Skeletal muscle tissue (tissue), 4 donors: ENCODE measurements around the gene ILK. TPM values are rescaled to one million over a fixed set of nuclear protein-coding genes. Genes with fewer than 3 reads are reported as not detected.

Experiments
- H3K27ac ChIP-seq: one replicate; pipeline ENCODE4 v1.7.0; 2013; ENCODE audit warnings: mild to moderate bottlenecking, low read depth, low read length, inconsistent platforms
- H3K27me3 ChIP-seq, 3 donors: one replicate each; pipeline ENCODE4 v1.7.0; 2013; ENCODE audit warnings: low read length in 3 of 3; ENCODE audit not compliant: control insufficient read depth in 3 of 3, insufficient read depth in 3 of 3
- H3K36me3 ChIP-seq, 3 donors: one replicate each; pipeline ENCODE4 v1.7.0; 2013; ENCODE audit warnings: low read length in 3 of 3; ENCODE audit not compliant: control insufficient read depth in 3 of 3, insufficient read depth in 3 of 3
- H3K4me1 ChIP-seq, 3 donors: one replicate each; pipeline ENCODE4 v1.7.0; 2013; ENCODE audit warnings: low read length in 3 of 3, mild to moderate bottlenecking in 3 of 3; ENCODE audit not compliant: control insufficient read depth in 3 of 3, insufficient read depth in 3 of 3
- H3K4me3 ChIP-seq, 3 donors: one replicate each; pipeline ENCODE4 v1.7.0; 2013; ENCODE audit warnings: low read length in 3 of 3
- H3K9ac ChIP-seq, 3 donors: one replicate each; pipeline ENCODE4 v1.7.0; 2013; ENCODE audit warnings: low read length in 3 of 3, mild to moderate bottlenecking in 3 of 3, moderate library complexity in 2 of 3, low read depth in 1 of 3
- H3K9me3 ChIP-seq, 3 donors: one replicate each; pipeline ENCODE4 v1.7.0; 2013; ENCODE audit warnings: low read length in 3 of 3; ENCODE audit not compliant: control insufficient read depth in 3 of 3
- total RNA-seq: library from RNA; depleted of rRNA; stranded (reverse); fragments of >200 nt; gene quantifications from one replicate; pipeline ENCODE4 v1.2.3, GENCODE V29; 2014
- donor health status: Osteomylitis.

Gene ILK
- 106 TPM for total RNA-seq

DNA sequence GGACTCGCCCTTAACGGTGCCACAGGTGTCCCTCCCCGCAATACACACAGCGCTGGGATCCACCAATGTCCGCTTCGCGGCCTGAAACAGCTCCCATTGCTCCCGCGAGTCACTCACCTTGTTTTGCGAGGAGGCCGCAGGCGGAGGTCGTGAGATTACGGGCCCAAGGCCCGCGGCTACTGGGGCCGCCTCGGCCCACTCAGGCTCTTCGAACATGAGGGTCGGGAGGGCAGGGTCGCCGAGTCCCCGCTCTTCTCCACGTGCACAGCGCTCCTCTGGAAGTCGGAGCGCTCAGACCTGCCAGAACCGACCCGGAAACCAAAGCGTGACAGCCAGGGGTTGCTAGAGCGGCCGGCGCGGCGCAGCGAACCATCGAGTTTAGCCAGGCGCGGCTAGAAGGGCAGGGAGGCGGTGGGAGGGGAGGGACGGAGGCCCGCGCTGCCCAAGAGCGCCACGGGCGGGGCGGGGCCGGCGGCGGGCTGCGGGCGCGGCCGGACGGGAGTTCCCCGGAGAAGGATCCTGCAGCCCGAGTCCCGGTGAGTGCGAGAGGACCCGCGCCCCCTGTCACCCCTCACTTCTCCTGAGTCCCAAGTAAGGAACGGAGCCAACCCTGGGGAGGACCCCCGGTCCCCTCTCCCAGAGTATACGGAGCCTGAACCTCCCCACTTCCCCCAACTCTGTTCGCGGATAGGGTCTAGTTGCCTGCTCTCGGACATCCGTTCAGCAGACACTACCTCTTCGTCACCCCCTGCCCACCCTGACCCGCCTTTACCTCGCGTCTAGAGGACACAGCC is at the start of gene ILK, which contains the start of gene RRP8:
Gene ILK, plus strand, starts transcription at position 488 of the 794 bp plus-strand sequence. CDS start 498 bp downstream, outside the sequence.
Gene RRP8, minus strand, starts transcription at position 330 of the 794 bp plus-strand sequence. Its CDS starts 114 bp downstream, at position 216.
- Histone ChIP-seq H3K9me3 (no peaks in the 10 kb centered on the region), H3K9ac (peak within 1 kb of the TSS; percentile 95 to 98 (median 97)), H3K4me1 (peaks cover 52 to 70% (median 52%) of the 10 kb centered on the region in 3 donors), H3K36me3 (peaks cover 40 to 44% (median 43%) of the 10 kb centered on the region in 3 donors), H3K27me3 (no peaks in the 10 kb centered on the region), H3K4me3 (peak within 1 kb of the TSS; percentile 93 to 97 (median 95)), H3K27ac (peak within 1 kb of the TSS; percentile 95)

DNA sequence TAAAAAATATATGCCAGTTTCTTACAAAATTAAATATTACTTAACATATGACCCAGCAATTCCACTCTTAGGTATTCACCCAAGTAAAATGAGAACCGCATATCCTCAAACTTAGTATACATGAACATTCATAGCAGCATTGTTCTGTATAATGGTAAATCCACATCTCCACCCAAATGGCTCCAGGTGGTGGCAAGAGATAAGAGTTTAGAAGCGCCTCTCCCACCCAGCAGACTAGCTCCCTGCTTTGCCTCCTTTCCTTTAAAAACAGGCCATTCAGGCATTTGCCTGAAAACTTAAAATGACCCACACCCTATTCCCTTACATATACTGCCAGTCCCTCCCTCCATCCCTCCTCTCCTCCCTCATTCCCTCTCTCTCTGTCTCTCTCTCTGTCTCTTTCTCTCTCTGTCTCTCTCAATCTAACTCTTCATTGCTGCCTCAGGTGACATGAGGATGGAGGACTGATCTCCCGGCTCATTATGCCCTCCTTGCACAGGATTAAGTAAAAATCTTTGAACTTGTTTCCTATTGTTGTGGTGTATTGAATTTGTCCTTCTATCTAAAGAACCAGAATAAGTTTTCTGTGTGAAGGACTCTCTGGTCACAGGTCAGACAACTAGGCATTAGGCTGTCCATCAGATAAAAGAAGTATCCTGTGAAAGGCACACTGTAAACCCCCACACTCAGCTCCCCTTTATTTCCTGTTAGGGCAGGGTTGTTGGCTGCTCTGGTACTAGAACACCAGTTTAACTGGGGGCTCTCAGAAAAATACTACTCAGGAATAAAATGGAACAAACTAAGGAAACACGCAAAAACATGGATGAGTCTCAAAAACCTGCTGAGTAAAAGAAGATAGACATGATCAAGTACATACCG is 48.5 kb upstream of the ILK start:
- Histone ChIP-seq H3K4me3 (no peak overlapping the region), H3K36me3 (peaks cover 0 to 3% (median 0%) of the 10 kb centered on the region in 3 donors), H3K4me1 (peaks cover 7 to 21% (median 16%) of the 10 kb centered on the region in 3 donors), H3K27me3 (no peaks in the 10 kb centered on the region), H3K27ac (no peak overlapping the region), H3K9ac (no peak overlapping the region), H3K9me3 (no peaks in the 10 kb centered on the region)

DNA sequence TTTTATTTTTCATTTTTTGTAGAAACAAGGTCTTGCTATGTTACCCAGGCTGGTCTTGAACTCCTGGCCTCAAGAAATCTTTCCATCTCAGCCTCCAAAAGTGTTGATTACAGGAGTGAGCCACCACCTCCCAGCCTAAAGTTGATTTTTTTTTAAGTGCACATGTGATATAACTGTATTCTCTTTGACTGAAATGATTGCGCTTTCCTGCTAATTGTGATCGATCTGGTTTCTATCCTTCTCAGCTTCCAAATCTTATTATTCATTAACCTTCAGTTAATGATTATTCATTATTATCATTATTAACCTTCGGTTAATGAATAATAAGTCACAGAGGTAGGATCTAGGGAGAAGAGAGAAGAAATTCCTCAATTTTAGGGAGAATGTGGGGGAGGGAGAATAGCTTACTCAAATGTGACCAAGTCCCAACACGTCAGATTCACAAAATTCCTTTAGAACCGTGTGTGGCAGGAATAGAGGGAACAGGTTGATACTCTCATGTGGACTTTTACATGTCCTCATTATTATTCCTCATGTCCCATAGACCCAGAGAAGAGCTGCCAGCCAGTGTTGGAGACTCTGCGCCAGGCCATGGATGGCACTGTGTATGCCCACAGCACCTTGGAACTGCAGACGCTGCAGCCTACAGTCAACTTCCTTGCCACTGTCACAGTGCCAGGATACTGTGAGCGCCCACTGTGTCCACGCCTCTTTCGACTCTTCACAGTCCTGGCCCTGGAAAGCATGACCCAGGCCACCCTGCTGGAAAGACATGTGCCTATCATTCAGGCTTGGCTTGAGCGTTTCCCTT is 47.2 kb upstream of the ILK start:
- Histone ChIP-seq H3K9me3 (no peaks in the 10 kb centered on the region), H3K9ac (no peak overlapping the region), H3K36me3 (peaks cover 0 to 3% (median 0%) of the 10 kb centered on the region in 3 donors), H3K27ac (no peak overlapping the region), H3K4me1 (peaks cover 7 to 25% (median 16%) of the 10 kb centered on the region in 3 donors), H3K27me3 (no peaks in the 10 kb centered on the region), H3K4me3 (no peak overlapping the region)

DNA sequence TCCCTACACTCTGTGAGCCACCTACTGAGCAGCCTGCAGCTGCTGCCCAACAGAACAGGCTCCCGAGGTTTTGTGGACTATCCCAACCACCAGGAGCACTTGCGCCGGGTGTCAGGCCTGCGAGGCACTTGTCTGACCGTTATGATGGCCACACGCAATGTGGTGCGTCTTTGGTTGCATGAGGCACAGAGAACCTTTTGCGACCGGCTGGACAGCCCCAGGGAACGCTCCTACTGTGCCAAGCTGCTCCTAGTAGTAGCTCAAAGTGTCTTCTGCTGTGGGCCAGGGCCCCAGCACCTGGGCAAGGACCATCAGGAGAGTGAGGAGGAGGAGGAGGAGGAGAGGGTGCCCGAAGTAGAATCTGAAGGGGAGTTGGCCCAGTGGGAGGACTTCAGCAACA is 46.5 kb upstream of the ILK start:
- Histone ChIP-seq H3K27me3 (no peaks in the 10 kb centered on the region), H3K4me1 (peaks cover 7 to 25% (median 16%) of the 10 kb centered on the region in 3 donors), H3K4me3 (no peak overlapping the region), H3K9me3 (no peaks in the 10 kb centered on the region), H3K9ac (no peak overlapping the region), H3K27ac (no peak overlapping the region), H3K36me3 (peaks cover 0 to 3% (median 0%) of the 10 kb centered on the region in 3 donors)

DNA sequence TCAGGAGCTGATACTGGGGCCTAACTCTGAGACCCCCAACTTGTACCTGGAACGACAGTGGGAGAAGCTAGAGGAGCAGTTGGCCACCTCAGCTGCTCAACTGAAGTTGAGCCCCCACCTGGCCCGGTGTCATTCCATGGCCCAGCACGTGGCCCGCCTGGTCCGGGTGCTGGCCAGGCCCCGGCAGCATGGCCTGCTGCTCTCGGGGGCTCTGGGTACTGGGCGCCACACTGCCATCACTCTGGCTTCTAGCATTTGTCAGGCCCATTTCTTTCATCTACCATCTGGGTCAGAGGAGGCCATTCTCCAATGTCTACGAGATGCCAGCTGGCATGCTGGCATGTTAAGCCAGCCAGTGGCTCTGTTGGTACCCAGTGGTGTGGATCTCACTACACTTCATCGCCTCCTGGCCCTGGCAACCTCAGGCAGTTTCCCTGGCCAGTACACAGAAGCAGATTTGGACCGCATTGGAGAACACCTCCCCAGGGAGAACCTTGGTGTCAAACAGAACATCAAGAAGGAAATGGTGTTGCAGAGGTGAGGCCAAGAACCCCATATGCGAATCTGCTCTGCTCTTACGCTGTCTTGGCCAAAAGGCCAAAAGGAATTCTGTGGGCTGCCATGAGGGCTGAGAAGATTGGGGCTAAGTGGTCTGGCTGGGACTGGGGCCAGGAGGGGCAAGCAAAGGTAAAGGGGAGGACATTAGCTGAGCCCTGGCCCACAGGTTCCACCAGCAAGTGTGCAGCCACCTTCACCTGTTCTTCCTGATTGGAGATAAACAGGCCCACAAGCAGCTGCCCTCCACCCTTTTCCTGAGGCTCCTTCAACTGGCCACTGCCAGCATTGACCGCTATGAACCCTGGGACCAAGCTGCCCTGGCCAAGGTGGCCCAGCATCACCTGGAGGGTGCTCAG is 45.6 kb upstream of the ILK start:
- Histone ChIP-seq H3K9ac (no peak overlapping the region), H3K4me1 (peaks cover 7 to 25% (median 16%) of the 10 kb centered on the region in 3 donors), H3K36me3 (peaks cover 0 to 3% (median 0%) of the 10 kb centered on the region in 3 donors), H3K9me3 (no peaks in the 10 kb centered on the region), H3K27me3 (no peaks in the 10 kb centered on the region), H3K4me3 (no peak overlapping the region), H3K27ac (no peak overlapping the region)

DNA sequence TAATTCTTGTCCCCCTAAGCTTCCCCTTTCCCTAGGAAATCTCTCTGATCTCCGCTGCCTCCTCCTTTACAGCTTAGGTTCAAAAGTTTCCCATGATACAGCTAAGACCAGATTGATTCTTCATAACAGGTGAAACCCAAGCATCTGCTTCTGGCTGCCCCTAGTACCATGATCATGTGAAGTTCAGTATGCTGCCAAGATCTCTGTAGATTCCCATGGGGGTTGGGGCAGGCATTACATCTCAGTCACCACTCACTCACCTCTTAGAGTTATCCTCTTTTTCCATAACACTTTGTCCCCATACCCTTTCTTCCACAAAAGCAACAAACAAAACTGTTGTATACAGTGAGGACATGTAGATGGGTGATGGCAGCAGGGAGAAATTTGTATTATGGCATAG is 44.2 kb upstream of the ILK start:
- no peaks in the 10 kb centered on the region for H3K27me3 ChIP-seq
- H3K36me3 ChIP-seq, result peaks cover 0 to 9% (median 3%) of the 10 kb centered on the region in 3 donors
- H3K27ac ChIP-seq, result peak overlapping the region; percentile 20
- peaks cover 7 to 25% (median 16%) of the 10 kb centered on the region in 3 donors for H3K4me1 ChIP-seq
- H3K9ac ChIP-seq, result no peak overlapping the region
- H3K9me3 ChIP-seq, result no peaks in the 10 kb centered on the region
- H3K4me3 ChIP-seq, result no peak overlapping the region

DNA sequence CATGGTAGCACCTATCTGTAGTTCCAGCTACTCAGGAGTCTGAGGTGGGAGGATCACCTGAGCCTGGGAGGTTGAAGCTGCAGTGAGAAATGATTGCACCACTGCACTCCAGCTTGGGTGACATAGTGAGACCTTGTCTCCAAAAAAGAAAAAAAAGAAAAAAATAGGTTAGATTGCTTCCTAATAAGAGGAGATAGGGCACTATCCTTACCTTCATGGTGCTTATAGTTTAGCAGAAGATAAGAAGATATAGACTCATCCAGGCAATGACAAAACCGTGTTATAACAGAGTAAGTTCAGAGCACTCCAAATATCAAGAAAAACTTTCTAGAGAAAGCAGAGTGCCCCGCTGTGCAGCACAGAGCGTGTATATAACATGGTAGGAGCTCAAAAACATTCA is 42.3 kb upstream of the ILK start:
- Histone ChIP-seq H3K9ac (no peak overlapping the region), H3K4me3 (no peak overlapping the region), H3K36me3 (peaks cover 3 to 14% (median 5%) of the 10 kb centered on the region in 3 donors)

DNA sequence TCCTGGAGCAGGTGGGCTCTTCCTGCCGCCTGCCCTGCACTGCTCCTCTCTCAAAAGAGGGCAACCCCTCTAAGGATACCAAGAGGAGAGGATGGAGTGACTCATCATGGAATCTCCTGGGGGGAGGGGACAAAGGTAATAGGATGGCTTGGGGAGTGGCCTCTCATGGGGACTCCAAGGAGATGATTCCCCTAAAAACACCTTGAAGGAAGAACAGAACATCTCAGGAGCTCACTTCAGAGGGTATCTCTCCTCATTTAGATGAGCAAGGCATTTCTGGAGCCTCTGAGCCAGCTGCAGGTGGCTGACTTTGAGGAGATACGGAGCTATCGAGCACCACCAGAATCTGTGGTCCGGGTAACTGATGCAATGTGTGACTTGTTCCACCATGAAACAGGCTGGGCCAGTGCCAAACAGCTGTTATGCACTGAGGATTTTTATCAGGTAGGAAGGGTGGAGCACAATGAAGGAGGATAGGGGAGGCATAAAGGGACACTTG is 40.4 kb upstream of the ILK start:
- H3K27me3 ChIP-seq, result no peaks in the 10 kb centered on the region
- H3K27ac ChIP-seq, result no peak overlapping the region
- H3K9me3 ChIP-seq, result no peaks in the 10 kb centered on the region
- H3K4me3 ChIP-seq, result no peak overlapping the region
- H3K36me3 ChIP-seq, result peaks cover 0 to 14% (median 5%) of the 10 kb centered on the region in 3 donors
- H3K4me1 ChIP-seq, result peaks cover 16 to 43% (median 30%) of the 10 kb centered on the region in 3 donors
- H3K9ac ChIP-seq, result no peak overlapping the region

More for the DNA sequence above, 42.3 kb upstream of the ILK start:
- Histone ChIP-seq H3K4me1 (peaks cover 7 to 28% (median 17%) of the 10 kb centered on the region in 3 donors), H3K27me3 (no peaks in the 10 kb centered on the region), H3K27ac (no peak overlapping the region), H3K9me3 (no peaks in the 10 kb centered on the region)
